ENCODE measurements around the gene RAB26.

The RAB26 gene

DNA sequence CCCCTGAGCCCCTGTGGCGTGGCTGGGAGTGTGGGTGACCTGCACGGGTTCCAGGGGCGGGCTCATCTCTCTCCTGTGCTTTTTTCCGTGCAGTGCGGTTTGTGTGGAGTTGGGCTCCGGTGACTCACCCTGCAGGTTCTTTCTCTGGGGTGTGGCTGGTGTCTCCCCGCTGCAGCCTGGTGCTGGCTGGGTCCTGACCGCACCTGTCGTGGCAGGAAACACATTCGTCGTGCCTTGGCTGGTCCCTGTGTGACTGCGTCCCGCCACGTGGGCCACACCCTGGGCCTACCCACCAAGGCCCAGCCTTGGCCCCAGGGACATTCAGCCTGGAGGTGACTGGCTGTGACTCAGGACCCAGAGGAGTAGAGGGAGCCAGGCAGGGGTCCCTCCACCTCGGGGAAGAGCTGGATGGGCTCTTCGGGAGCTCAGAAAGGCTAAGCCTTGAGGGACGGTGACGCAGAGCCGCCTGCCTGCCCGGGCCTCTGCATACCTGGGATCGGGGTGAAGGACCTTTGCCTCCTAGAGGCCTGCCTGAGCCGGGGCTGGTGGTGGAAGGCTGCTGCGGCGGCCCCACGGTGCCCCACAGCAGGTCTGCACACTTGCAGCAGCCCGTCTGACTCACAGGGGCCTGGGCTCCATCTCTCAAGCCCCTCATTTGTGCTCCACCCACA is 14.9 kb downstream of the RAB26 start:
- no peak for DNase-seq

- DNase-seq: no peak
Observed at GRCh38 chr16:2165861-2166260, 17.4 kb downstream of the RAB26 start.

DNA sequence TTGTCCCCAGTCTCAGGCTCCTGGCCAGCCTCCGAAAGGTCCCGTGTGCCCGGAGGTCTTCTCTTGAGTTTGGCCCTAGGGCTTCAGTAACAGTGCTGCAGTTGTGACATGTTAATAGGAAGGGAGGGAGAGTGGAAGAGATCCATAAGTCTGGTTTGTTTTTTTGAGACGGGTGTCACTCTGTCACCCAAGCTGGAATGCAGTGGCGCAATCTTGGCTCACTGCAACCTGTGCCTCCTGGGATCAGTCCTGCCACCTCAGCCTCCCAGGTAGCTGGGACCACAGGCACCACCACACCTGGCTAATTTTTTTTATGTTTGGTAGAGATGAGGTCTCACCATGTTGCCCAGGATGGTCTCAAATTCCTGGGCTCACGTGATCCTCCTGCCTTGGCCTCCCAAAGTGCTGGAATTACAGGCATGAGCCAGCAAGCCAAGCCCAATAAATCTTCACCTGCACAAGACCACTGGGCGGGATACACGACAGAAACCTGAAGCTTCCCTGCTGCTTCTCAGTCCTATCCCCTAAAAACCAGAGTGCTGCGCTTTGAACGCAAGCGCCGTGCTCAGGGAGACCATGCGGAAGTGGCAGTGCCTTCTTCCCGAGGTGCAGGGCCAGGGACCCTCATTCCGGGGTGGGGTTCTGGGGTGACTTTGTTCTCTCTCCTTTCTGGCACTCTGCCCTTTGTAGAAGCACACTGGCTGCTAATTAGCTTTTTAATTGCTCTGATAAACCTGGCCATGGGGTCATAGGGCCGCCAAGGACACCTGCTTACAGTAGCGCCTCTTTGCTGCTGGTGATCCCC is 18.0 kb downstream of the RAB26 start:
- DNase-seq: no peak

GRCh38 chr16:2167068-2167638 is 18.7 kb downstream of the RAB26 start:
- DNase-seq: no peak

DNA sequence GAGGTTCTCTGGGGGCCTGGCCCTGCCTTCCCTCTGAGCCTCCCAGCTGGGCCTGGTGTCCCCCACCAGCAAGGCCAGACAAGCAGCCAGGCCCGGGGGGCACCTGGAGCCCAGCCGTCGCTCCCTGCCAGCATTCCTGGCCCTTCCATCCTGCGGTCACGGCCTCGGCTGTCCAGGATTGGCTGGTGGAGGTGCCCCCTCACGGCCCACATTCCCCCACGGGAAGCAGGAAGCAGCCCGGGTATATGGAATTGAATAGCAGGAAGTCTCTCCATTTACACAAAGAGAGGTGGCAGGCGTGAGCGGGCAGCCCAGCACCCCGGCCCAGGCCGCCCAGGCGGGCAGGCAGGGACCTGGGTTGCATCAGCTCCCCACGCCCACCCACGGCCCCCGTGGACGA is 21.7 kb downstream of the RAB26 start:
- DNase-seq: no peak

DNA sequence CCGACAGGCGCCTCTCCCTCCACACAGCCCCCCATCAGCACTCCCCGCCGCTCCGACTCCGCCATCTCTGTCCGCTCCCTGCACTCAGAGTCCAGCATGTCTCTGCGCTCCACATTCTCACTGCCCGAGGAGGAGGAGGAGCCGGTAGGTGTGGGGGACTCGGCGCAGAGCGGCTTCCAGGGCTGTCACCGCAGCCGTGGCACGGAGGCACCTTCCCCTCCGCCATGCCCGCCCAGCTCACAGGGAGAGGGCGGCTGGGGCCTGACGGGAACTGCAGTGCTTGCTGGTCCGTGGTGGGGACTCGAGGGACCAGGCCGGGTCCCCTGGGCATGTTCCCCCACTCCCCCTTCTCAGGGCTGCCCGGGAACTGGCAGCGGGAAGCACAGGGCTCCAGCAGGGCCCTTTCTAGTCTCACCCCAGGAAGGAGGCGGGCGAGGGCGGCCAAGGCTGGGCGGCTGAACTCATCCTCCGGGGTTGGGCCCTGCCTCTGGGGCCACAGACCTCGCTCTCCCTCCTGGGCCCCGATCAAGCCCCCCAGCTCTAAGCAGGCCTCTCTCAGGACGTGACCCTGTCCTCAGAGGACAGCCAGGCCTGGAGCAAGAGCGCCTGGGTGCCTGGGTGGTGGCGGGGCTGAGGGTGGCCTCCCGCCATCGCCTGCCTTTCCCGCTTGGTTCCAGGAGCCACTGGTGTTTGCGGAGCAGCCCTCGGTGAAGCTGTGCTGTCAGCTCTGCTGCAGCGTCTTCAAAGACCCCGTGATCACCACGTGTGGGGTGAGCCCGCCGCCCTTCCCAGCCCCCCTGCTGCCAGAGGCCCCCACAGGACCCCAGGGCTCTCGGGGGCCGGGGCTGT is 22.4 kb downstream of the RAB26 start:
- no peak for DNase-seq

DNA sequence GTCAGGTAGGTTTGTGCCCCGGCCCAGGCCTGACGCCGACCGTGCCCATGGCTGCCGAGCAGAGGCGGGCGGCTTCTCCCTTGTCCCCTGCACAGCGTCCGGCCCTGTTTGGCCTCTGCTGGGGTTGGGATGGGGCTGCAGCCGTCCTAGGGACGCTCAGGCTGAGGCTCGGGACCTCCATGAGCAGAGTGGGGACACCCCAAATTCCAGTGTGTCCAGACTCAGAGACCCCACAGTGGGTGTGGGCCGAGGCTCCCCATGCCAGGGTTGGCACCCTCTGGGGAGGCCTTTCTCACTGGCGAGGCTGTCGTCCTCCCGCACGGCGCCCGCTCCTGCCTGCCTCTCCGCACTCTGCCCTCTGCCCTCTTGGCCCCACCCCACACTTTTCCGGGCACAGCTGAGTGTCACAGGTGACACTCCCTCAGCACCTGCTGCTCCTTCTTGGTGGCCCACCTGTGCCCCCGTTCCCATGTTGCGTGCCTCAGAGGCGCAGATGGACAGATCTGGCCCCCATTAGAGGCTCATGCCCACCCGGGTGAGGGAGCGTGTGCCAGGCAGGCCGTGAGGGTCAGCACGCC is 23.3 kb downstream of the RAB26 start:
- DNase-seq: no peak

GRCh38 chr16:2172688-2173335 is 24.4 kb downstream of the RAB26 start:
- DNase-seq: no peak

- no peak for DNase-seq
Observed at GRCh38 chr16:2173366-2173765, 24.9 kb downstream of the RAB26 start.

GRCh38 chr16:2173916-2174315 is 25.5 kb downstream of the RAB26 start:
- no peak for DNase-seq

GRCh38 chr16:2174396-2175131 is 26.1 kb downstream of the RAB26 start:
- no peak for DNase-seq

DNA sequence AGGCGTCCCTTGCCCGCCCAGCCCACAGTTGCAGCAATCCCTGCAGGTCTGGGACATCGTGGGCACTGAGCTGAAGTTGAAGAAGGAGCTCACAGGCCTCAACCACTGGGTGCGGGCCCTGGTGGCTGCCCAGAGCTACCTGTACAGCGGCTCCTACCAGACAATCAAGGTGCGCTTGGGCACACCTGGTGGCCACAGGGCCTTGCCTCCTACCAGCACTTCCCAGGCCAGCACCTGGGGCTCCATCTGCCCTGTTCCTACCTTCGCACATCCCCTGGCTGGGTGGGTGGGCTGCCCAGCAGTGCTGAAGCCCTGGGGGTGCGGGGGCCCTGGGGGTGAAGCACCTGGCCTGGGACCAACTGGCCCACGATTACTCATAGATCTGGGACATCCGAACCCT is 27.0 kb downstream of the RAB26 start:
- DNase-seq: no peak

- DNase-seq: no peak
Observed at GRCh38 chr16:2176047-2176446, 27.6 kb downstream of the RAB26 start.

DNA sequence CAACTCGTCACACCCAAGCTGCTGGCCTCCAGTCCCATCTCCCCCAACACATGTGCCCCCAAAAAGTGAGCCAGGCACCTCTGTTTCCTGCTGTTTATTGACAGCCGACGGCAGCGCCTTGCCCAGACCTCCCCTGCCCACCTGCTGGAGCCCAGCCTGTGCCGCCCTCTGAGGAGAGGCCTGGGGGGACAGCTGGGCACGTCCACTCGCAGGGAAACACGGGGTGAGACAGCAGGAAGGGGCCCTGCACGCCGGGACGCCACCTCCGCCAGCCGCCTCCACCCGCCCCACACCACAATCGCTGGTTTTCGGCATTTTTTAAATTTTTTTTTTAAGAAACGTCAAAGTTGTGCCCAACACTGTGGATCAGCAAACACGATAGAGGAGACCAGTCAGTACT is 28.7 kb downstream of the RAB26 start:
- no peak for DNase-seq

DNA sequence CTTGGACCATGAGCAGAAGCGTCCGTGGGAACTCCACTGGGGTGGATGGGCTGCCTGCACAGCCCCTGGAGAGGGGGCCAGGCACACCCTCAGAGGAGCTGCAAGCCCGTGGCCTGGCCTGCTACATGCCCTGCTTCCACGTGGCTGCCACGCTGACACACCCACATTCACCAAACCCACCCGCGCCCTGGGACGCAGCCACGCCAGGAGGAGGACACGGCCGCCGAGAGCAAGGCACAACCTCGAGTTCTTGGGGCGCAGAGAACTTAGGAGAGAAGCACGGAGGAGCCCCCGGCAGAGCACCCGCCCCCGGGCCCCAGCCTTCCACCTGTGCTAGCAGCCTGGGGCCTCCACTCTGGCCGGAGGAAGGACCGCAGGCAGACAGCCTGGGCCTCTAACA is 29.1 kb downstream of the RAB26 start:
- DNase-seq: no peak

DNA sequence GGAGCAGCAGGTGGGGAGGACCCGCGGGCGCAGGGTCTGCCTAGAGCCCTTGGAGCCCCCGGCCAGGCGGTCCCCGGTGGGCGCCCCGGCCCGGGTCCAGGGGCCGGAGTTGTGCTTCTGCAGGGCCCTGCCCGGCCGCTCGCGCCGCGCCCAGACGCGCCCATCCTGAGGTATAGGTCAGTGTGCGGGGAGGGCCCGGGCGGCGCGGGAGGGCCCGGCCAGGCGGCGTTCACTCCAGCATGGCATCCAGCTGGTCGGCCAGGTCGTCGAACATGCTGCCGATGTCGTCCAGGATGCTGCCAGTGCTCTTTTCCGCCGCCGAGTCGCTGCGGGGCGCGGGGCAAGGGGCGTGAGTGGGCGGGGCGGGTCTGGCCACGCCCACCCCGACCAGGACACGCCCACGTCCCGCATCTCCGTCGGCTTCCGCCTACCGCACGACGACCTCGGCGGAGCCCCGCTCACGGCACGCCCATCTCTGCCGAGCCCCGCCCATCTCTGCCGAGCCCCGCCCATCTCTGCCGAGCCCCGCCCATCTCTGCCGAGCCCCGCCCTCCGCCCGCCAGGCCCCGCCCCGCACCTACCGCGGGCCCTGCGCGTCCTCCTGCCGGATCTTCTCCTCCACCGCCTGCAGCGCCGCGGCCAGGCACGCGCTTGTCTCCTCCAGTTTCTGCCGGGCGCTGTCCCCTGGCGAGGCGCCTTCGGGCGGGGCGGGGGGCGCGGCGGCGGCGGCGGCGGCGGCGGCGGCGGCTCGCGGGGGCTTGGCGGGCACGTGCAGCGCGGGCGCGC is 30.1 kb downstream of the RAB26 start:
- DNase-seq: no peak

GRCh38 chr16:2179107-2179501 is 30.7 kb downstream of the RAB26 start:
- DNase-seq: no peak

GRCh38 chr16:2179576-2179975 is 31.2 kb downstream of the RAB26 start:
- no peak for DNase-seq

- no peak for DNase-seq
Observed at GRCh38 chr16:2180461-2180860, 32.0 kb downstream of the RAB26 start.

GRCh38 chr16:2180962-2181923 is 32.8 kb downstream of the RAB26 start:
- no peak for DNase-seq

Measured in NCI-H1048 (cell line).